Activated T-cell treated with anti-CD3 and anti-CD28 coated beads, Interleukin-2, amount 50 U/mL, for 1 hour (primary cell): ENCODE measurements around the gene NKD2.
"Not testable (repeated sequence)": the region's sequence is repeated elsewhere in the genome, so short reads cannot be mapped to it uniquely, and the experiment has no call there.

ENCODE experiments used
- DNase-seq: peaks from one replicate; pipeline ENCODE4 v3.0.0-alpha.2; 2020

The NKD2 gene

DNA sequence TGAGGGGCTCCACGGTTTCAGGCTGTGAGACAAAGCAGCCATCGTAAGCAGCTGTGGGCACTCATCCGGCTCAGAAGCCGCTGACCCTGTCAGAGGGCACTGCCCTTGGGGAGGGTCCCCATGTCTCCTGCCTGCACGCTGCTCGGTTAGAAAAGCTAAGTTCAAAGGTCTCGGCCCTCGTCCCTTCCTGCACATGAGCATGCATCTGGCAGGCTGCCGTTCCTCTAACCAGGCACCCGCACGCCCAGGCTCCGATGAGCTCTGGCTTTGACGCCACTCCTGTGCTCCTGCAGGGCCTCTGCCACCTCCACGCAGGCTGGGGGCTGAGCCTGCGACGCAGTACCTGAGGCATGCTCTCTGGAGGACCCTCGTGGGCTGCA lies 51.3 kb downstream of the NKD2 start:
- no peak for DNase-seq

GRCh38 chr5:1060535-1060981 lies 52.0 kb downstream of the NKD2 start:
- no peak for DNase-seq

DNA sequence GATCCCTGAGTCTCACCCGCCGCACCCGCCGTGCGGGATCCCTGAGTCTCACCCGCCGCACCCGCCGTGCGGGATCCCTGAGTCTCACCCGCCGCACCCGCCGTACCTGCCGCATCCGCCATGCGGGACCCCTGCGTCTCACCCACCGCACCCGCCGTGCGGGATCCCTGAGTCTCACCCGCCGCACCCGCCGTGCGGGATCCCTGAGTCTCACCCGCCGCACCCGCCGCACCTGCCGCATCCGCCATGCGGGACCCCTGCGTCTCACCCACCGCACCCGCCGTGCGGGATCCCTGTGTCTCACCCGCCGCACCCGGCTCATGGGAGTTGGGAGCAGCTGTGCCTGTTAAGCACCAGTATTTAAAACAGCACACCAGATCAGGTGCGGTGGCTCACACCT lies 52.7 kb downstream of the NKD2 start:
- DNase-seq, result not testable (repeated sequence)

GRCh38 chr5:1061916-1062315 lies 53.3 kb downstream of the NKD2 start:
- no peak for DNase-seq

- no peak for DNase-seq
These were observed 54.4 kb downstream of the NKD2 start for GRCh38 chr5:1062761-1063568.

DNA sequence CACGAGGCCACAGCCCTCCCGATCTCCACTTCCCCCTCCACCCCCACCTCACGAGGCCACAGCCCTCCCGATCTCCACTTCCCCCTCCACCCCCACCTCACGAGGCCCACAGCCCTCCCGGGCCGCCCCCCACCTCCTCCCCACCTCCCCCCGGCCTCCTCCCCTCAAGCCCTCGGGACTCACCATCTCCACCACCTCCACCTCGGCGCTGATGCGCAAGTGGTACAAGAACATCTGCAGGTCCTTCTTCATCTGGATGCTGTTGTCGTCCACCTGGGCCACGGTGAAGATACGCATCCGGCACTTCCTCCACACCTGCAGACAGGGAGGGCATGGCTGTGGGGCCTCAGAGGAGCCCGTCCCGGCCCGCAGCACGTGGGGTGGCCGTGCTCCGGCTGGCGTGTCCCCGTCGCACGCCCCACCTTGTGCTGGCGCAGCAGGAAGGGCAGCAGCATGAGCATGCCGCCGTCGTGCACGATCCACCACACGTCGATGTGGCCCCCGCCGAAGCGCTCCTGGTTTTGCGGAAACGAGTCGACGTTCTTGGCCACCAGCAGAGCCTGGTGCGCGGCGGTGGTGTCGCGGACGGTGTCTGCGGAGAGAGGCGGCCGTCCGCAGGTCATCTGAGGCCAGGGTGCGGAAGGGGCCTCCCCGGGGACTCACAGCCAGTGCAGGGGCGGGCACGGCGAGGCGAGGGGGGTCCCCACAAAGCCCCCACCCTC lies 55.2 kb downstream of the NKD2 start:
- no peak for DNase-seq

- DNase-seq, result no peak
These were observed 56.0 kb downstream of the NKD2 start for GRCh38 chr5:1064383-1065142.

DNA sequence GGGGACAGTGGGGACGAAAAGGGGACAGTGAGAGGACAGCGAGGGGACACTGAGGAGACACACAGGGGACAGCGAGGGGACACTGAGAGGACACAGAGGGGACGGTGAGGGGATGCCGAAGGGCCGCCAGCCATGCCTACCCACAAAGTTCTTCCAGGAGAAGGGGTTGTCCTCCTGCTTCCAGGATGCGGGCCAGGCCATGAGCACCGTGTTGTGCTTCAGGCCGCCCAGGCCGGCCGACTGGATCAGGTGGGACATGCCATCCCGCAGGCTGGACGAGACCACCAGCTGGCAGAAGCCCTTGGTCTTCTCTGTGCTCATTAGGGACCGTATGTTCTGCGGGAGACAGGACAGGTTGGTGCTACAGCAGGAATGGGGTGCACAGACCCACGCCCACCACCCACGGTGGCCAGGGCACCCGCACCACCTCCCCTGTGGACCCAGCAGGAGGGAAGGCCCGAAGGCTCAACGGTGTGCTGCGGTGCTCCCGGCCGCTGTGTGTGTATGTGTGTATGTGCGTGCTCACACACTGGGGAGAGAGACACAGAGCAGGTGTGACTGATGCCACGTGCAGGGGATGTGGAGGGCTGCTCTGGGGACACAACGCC lies 56.6 kb downstream of the NKD2 start:
- no peak for DNase-seq

DNA sequence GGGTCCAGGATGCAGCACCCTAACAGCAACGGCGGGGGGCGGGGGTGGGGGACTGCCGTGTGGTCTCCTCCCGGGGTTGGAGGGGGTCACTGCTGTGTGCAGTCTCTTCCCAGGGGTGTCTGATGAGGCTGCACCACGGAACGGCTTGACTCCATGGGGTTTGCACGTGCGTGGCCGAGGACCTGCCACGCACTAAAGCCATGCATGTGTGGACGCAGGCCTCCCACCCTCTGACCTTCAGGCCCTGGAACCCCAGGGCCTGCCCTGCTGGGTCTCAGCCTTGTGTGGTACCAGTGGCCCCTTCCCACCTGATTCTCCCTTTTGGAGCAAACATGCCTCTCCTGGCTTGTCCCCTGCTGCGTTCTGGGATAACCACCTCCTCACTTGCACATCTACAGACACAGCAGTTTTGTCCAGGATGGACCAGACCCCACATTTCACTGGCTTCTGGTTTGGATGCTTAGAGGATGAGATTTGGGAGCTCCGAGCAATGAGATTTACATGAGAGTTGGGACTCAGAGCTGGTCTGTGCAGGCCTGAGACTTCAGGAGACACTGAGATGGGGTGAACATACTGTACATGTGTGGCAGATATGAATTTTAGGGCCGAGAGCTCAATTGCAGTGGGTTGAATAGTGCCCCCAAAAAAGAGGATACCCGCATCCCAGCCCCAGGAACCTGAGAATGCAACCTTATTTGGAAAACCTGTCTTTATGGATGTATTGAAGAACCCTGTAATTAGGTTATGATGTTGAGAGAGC lies 57.5 kb downstream of the NKD2 start:
- no peak for DNase-seq

DNA sequence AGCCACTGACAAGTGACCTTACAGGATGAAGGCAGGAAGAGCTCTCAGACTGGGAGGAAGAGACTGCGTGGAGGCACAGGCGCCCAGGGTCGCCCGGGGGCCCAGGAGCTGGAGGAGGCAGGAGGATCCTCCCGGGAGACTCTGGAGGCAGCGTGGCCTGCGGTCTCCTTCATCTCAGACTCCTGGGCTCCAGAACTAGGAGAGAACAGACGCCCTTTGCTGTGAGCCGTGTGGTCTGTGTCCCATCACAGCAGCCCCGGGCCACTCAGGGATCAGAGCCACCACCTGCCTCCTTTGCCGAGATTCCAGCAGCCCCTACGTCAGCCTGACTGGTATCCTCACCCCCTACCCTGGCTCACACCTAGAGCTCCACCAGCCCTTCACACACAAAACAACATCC lies 58.1 kb downstream of the NKD2 start:
- no peak for DNase-seq

DNA sequence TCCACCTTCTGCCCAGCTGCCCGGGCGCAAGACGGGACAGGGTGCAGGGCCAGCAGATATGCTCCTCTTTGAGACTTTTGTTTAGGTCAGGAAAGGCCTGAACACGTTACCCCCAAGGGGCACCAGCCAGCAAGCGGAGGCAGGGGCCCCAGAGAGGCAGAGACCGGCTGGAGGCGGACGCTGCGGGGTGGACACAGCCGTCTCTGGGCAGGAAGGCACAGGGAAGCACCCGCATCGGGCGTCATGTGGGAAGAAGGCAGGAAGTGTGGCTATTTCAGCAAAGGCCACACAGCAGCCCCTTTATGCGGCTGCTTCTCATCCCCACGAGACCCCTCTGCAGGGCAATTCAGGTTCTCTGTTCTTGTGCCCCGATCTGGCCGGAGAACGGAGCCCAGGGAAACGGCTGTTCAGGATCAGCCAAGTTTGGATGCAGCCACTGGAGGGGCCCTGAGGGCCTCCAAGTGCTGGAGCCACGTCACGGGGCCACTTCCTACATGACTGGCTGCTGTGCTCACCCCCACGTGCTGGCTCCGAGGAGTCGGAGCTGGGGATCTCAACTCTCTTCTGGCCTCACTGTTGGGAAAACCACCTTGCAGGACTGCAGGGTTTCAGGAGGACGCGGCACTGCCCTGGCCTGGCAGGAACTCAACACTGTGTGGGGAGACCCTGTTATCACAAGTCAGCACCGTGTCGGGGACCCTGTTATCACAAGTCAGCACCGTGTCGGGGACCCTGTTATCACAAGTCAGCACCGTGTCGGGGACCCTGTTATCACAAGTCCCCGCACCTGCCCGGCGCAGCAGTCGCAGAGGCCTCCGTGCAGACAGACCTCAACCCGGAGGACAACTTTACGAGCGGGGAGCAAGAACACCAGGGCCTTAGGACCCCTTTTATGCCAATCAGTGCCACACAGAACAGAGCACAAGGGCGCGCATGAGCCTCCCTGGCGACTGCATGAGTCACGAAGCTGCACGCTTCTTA lies 58.8 kb downstream of the NKD2 start:
- no peak for DNase-seq

GRCh38 chr5:1068204-1068894 lies 59.7 kb downstream of the NKD2 start:
- DNase-seq, result no peak

DNA sequence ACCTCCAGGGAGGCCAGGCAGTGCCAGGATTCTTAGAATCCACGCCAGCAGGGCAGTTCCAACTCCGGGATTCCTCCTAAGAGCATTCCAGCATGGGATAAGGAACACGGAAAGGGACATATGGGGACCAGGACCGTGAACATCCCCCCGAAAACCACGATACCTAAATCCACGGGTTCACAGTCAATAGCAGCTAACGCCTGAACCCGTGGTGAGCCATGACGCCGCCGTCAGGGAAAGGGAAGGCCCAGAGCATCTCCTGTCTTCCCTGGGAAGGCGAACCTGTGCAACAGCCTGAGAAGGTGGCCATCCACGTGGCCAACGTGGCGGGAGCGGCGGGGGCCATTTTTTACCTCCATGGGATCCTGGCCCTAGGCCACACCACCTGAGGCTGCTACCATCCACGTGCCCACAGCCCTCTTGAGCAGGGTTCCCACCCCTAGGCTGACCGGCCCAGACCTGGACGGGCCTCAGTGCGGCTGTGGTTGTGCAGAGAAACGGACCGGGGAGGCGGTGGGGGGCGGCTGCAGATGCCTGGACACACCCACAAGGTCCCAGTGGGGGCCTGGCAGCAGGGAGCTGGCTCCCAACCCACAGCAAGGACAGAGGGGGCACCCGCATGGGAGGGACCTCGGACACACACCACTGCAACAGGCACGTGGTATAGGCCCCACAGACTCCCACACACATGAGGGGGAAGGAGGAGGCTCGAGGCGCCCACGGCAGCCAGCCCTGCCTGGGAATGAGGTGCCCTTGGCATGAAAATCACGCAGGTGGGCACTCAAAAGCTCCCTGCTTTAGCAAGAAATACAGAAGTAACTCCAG lies 60.5 kb downstream of the NKD2 start:
- DNase-seq, result no peak

GRCh38 chr5:1069720-1070088 lies 61.1 kb downstream of the NKD2 start:
- no peak for DNase-seq

DNA sequence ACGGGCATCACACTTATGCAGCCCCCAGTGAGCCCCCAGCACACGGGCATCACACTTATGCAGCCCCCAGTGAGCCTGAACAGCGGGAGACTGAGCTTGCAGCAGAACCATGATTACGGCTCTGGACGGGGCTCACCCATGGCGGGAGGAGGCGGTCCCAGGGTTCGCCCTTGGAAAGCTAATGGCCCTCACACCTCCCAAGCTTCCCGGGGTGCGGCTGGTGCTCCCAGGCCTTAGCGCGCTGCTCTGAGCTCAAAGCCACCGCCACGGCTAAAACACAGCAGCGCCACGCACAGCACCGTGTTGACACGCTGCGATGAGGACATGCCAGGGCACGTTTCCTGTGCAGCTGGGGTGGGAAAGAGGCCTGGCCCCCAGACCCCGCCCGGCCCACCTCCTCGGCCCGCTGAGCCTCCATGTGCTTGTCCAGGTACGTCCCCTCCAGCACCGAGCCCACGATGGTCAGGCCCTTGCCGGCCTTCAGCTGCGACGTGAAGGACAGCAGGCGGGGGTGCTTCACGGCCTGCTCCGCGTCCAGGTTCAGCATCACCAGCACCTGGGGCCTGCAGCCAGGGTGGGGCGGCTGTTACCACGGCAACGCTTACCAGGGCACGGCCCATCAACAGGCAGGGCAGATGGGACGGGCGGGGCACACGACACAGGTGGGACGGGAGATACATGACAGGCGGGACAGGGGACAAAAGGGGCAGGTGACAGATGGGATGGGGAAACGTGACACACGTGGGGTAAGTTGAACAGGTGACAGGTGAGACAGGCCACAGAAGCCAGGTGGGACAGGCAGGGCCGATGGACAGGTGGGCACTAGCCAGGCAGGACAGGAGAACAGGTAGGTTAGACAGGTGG lies 64.9 kb downstream of the NKD2 start:
- DNase-seq, result no peak

DNA sequence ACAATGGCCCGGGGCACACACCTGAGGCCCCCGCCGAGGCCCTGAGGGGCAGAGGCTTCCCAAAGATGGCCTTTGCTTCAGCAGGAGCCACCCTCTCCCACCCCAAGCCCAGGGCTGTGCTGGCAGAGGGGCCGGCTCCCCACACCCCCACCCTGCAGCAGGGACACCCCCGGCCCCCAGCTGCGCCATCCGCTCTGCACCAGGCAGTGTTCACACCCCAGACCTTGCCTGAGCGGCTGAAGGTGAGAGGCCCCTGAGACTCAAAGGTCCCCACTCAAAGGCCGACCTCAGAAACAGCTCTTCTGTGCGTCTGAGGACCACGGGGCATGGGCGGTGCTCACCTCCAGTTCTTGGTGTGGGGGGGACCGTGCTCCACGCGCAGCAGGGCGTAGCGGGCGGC lies 65.6 kb downstream of the NKD2 start:
- no peak for DNase-seq

GRCh38 chr5:1074816-1075554 lies 66.4 kb downstream of the NKD2 start:
- no peak for DNase-seq

DNA sequence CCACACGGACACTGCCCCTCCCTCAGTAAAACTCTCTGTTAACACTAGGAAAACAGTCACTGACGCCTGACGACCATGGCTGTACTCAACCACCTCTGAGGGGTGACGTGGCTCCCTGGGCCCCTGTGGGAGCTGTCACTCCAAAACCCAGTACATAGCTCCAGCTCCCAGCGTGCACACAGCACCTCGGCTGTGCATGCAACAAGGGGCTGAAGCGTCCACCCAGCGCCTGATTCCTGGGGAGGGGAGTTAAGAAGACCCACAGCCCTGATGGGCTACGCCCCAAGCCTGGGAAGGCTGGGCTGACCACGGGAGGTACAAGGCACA lies 66.9 kb downstream of the NKD2 start:
- DNase-seq, result no peak
